RWPE2 (cell line): ENCODE data around the gene SCGB1D1.
"Not testable (repeated sequence)": the region's sequence is repeated elsewhere in the genome, so short reads cannot be mapped to it uniquely, and the experiment has no call there.

ENCODE experiments used
- ATAC-seq: fragments of 200-7000 bp; cut with Tn5 transposase; 3 replicates; pipeline ENCODE4 v1.9.1; 2021; ENCODE audit warnings: low read depth
- DNase-seq: peaks from one replicate; pipeline ENCODE4 v3.0.0-alpha.2; 2020; ENCODE audit warnings: low spot score
- H3K27ac ChIP-seq: fragments of 450-650 bp; 2 replicates; pipeline ENCODE4 v1.5.1; 2017; ENCODE audit warnings: mild to moderate bottlenecking; ENCODE audit not compliant: poor library complexity, severe bottlenecking
- H3K27me3 ChIP-seq: fragments of 250-450 bp; sonication (Bioruptor Pico); 2 replicates; pipeline ENCODE4 v1.5.1; 2021; ENCODE audit warnings: mild to moderate bottlenecking, moderate library complexity; ENCODE audit not compliant: insufficient read depth, poor library complexity, severe bottlenecking
- H3K36me3 ChIP-seq: fragments of 250-450 bp; sonication (Bioruptor Pico); 2 replicates; pipeline ENCODE4 v1.5.1; 2020; ENCODE audit warnings: low read depth, mild to moderate bottlenecking, moderate library complexity
- H3K4me1 ChIP-seq: fragments of 250-450 bp; sonication (Bioruptor Pico); 2 replicates; pipeline ENCODE4 v1.5.1; 2021; ENCODE audit warnings: mild to moderate bottlenecking, moderate library complexity; ENCODE audit not compliant: insufficient read depth, poor library complexity, severe bottlenecking
- H3K4me3 ChIP-seq: fragments of 250-450 bp; sonication (Bioruptor Pico); 2 replicates; pipeline ENCODE4 v1.5.1; 2021; ENCODE audit warnings: mild to moderate bottlenecking, moderate library complexity; ENCODE audit not compliant: severe bottlenecking
- H3K9me3 ChIP-seq: fragments of 250-450 bp; sonication (Bioruptor Pico); 2 replicates; pipeline ENCODE4 v1.5.1; 2021; ENCODE audit warnings: mild to moderate bottlenecking, moderate library complexity; ENCODE audit not compliant: severe bottlenecking
- CTCF ChIP-seq: fragments of 450-650 bp; IDR thresholded peaks from one replicate; pipeline ENCODE4 v1.5.1; 2017; ENCODE audit warnings: mild to moderate bottlenecking, moderate library complexity; ENCODE audit not compliant: poor library complexity, severe bottlenecking

SCGB1D1 gene

GRCh38 chr11:62201376-62201775, 11.4 kb downstream of the SCGB1D1 start:
- H3K4me1 ChIP-seq: no peaks in the 10 kb centered on the region
- ATAC-seq (peak; percentile 70), DNase-seq (no peak)
- H3K36me3 ChIP-seq: no peaks in the 10 kb centered on the region
- no peak overlapping the region for H3K27ac ChIP-seq
- no peaks in the 10 kb centered on the region for H3K9me3 ChIP-seq
- H3K27me3 ChIP-seq: peaks cover 5% of the 10 kb centered on the region
- no peak for TF ChIP-seq CTCF
- H3K4me3 ChIP-seq: no peak overlapping the region

DNA sequence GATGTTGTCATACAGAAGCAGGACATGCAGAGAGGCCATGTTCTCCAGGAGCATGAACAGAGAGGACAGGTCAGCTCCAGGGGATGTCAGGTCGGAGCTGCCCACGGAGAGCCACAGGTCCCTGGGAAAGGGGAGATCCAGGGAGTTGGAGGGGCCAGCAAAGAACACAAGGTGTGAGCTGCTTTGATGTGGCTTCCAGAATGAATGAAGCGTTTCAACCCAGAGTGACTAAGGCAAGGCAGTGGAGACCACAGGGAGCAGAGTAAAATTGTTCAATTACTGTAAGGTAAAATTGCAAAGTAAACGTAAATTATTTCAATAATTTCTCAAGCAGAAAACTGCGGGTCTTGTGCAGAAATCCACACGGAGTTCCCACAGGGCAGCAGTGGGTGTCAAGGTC, 12.9 kb downstream of the SCGB1D1 start:
- no peak for TF ChIP-seq CTCF

GRCh38 chr11:62204430-62204829, 14.4 kb downstream of the SCGB1D1 start:
- no peak overlapping the region for H3K27ac ChIP-seq
- no peaks in the 10 kb centered on the region for H3K9me3 ChIP-seq
- no peak for TF ChIP-seq CTCF
- H3K36me3 ChIP-seq: no peaks in the 10 kb centered on the region
- no peaks in the 10 kb centered on the region for H3K4me1 ChIP-seq
- H3K27me3 ChIP-seq: peaks cover 5% of the 10 kb centered on the region
- DNase-seq (no peak), ATAC-seq (no peak)
- H3K4me3 ChIP-seq: no peak overlapping the region

More for the DNA sequence above, 12.9 kb downstream of the SCGB1D1 start:
- ATAC-seq (no peak), DNase-seq (no peak)
- H3K9me3 ChIP-seq: no peaks in the 10 kb centered on the region
- no peak overlapping the region for H3K4me3 ChIP-seq
- no peak overlapping the region for H3K27ac ChIP-seq
- peaks cover 5% of the 10 kb centered on the region for H3K27me3 ChIP-seq
- H3K4me1 ChIP-seq: no peaks in the 10 kb centered on the region
- no peaks in the 10 kb centered on the region for H3K36me3 ChIP-seq

DNA sequence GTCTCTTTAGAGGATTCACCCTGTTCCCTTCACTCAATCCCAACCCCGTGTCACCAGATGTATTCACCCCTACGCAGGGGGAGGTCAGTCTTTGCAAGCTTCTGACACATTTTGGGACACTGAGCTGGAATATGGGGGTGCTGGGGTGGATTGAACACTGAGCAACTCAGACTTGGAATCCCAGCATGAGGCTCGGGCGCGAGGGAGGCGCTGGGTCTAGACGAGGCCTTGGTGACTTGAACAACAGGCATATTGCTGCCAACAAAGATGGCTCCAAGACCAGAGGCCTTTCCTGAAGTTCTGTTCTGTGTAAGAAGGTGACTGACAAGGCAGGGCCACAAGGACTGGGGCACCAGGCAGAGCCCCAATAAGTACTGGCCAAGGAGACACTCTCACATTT, 15.4 kb downstream of the SCGB1D1 start:
- DNase-seq (no peak), ATAC-seq (no peak)
- no peak for TF ChIP-seq CTCF
- no peaks in the 10 kb centered on the region for H3K4me1 ChIP-seq
- no peak overlapping the region for H3K4me3 ChIP-seq
- H3K36me3 ChIP-seq: no peaks in the 10 kb centered on the region
- H3K27me3 ChIP-seq: no peaks in the 10 kb centered on the region
- no peak overlapping the region for H3K27ac ChIP-seq
- no peaks in the 10 kb centered on the region for H3K9me3 ChIP-seq

GRCh38 chr11:62206276-62207066, 16.5 kb downstream of the SCGB1D1 start:
- H3K4me3 ChIP-seq, DNase-seq, H3K9me3 ChIP-seq, H3K4me1 ChIP-seq, H3K27ac ChIP-seq, H3K27me3 ChIP-seq, H3K36me3 ChIP-seq, ATAC-seq: not testable (repeated sequence)
